GM18517 (cell line): ENCODE measurements around the gene HYLS1.
"Not testable (repeated sequence)": the region's sequence is repeated elsewhere in the genome, so short reads cannot be mapped to it uniquely, and the experiment has no call there.

ENCODE experiments used
- ATAC-seq: cut with Tn5 transposase; IDR thresholded peaks from one replicate; pipeline ENCODE4 v1.9.1; 2021; ENCODE audit warnings: mild to moderate bottlenecking, moderate library complexity; ENCODE audit not compliant: unreplicated experiment

Gene HYLS1

GRCh38 chr11:125887373-125888324 lies at the start of gene HYLS1:
HYLS1 (plus strand) TSS chr11:125887668; CDS start chr11:125899369, 11,701 bp downstream.
- peak; percentile 88 for ATAC-seq

- no peak for ATAC-seq
Measured at GRCh38 chr11:125842321-125842948, 45.0 kb upstream of the HYLS1 start.

- ATAC-seq = no peak
Measured at GRCh38 chr11:125846188-125846587, 41.3 kb upstream of the HYLS1 start.

GRCh38 chr11:125857670-125858069 lies 29.8 kb upstream of the HYLS1 start:
- ATAC-seq = not testable (repeated sequence)

- not testable (repeated sequence) for ATAC-seq
Measured at GRCh38 chr11:125862786-125863185, 24.7 kb upstream of the HYLS1 start.

GRCh38 chr11:125865354-125865753 lies 22.1 kb upstream of the HYLS1 start:
- ATAC-seq = not testable (repeated sequence)

GRCh38 chr11:125869521-125869920 lies 17.9 kb upstream of the HYLS1 start:
- no peak for ATAC-seq

- ATAC-seq = no peak
Measured at GRCh38 chr11:125871391-125872137, 15.9 kb upstream of the HYLS1 start.

GRCh38 chr11:125872138-125872491 lies 15.4 kb upstream of the HYLS1 start:
- ATAC-seq = no peak

GRCh38 chr11:125873881-125874555 lies 13.4 kb upstream of the HYLS1 start:
- ATAC-seq = peak; percentile 10

GRCh38 chr11:125874556-125875124 lies 12.8 kb upstream of the HYLS1 start:
- ATAC-seq = peak; percentile 71

- ATAC-seq = no peak
Measured at GRCh38 chr11:125881291-125881690, 6.2 kb upstream of the HYLS1 start.

- ATAC-seq = no peak
Measured at GRCh38 chr11:125883375-125883774, 4.1 kb upstream of the HYLS1 start.

GRCh38 chr11:125886997-125887372 lies 483 bp upstream of the HYLS1 start:
- ATAC-seq = peak; percentile 33

GRCh38 chr11:125890447-125891100 lies 3.1 kb downstream of the HYLS1 start:
- ATAC-seq = no peak

- no peak for ATAC-seq
Measured at GRCh38 chr11:125892071-125892470, 4.6 kb downstream of the HYLS1 start.

GRCh38 chr11:125892994-125893393 lies 5.5 kb downstream of the HYLS1 start:
- no peak for ATAC-seq

- no peak for ATAC-seq
Measured at GRCh38 chr11:125901872-125902271, 14.4 kb downstream of the HYLS1 start.

GRCh38 chr11:125902277-125902926 lies 14.9 kb downstream of the HYLS1 start:
- ATAC-seq = peak; percentile 20
